Measurements from ENCODE around the gene SMARCD2.

Gene SMARCD2

GRCh38 chr17:63847525-63848249 lies 5.2 kb upstream of the SMARCD2 start:
- TF ChIP-seq ZBTB7A (IDR thresholded peaks at IDR 0.05; ENCODE audit: low read depth) (no peak), RAD21 (IDR thresholded peaks at IDR 0.05; ENCODE audit: low read depth) (no peak), EGR1 (IDR thresholded peaks at IDR 0.05) (no peak), EP300 (IDR thresholded peaks at IDR 0.05; ENCODE audit: borderline replicate concordance) (no peak), TCF12 (IDR thresholded peaks at IDR 0.05; ENCODE audit: low read depth) (no peak), FOXM1 (IDR thresholded peaks at IDR 0.05; ENCODE audit: borderline replicate concordance, low read depth) (no peak)
- TF ChIP-seq, protein P1, sequence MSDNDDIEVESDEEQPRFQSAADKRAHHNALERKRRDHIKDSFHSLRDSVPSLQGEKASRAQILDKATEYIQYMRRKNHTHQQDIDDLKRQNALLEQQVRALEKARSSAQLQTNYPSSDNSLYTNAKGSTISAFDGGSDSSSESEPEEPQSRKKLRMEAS (IDR thresholded peaks at IDR 0.05) = no peak

GRCh38 chr17:63845509-63845908 lies 3.0 kb upstream of the SMARCD2 start:
- TF ChIP-seq, protein P1 (IDR thresholded peaks at IDR 0.05) = no peak
- no peak for TF ChIP-seq EGR1 (IDR thresholded peaks at IDR 0.05)
- no peak for TF ChIP-seq ZBTB7A (IDR thresholded peaks at IDR 0.05; ENCODE audit: low read depth)
- no peak for TF ChIP-seq CREB1 (IDR thresholded peaks at IDR 0.05; ENCODE audit: low read depth)
- no peak for TF ChIP-seq USF1 (IDR thresholded peaks at IDR 0.05)

DNA sequence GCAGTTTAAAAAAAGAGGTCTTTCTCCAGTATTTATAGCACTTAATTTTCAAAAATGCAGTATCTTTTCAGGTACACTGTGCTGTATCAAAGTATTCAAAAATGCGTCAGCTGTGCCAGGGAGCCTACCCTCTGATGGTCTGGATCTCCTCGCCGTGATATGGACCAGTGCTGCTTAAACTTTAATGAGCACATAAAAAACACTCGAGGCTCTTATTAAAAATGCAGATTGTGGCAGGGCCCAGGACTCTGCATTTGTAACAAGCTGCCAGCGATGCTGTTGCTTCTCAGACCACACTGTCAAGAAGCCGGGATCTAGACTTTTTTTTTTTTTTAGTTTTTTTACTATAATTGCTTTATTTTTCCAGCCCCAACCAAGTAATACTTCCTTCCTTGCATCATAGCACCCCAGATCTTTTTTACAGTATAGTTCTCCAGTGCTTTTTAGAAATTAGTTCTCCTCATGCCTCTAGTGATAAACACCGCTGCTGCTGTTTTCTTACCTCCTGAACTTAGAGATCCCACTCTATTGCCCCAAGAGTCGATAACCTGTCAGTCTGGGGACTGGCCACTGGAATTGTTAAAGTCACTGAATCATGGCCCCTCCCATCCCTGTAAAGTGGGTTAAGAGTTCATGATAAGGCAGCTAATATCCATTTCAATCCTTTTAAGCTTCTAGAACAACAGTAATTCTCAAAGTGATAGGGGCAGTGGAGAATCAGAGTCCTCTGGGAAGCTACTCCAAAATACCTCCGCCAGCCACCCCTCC lies 1.6 kb upstream of the SMARCD2 start:
- TF ChIP-seq CEBPB (IDR thresholded peaks at IDR 0.05) (no peak), EP300 (IDR thresholded peaks at IDR 0.05; ENCODE audit: borderline replicate concordance) (no peak)

DNA sequence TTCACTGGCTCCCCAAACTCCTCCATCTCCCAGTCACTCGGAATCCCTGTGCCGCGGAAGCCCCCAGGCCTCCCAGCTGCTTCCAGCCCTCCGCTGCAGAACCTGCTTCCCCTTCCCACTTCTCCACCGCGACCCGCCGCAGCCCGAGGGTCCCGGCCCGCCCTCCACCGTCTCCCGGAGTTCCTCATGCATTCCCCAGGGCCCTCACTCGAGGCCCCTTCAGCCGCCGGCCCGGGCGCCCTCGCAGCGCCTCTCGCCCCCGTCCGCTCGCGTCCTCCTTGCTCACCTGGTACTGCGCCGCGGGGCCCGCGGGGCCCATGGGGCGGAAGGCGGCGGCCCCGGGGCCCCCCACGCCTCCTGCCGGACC lies 329 bp downstream of the SMARCD2 start:
- TF ChIP-seq ZBTB7A (IDR thresholded peaks at IDR 0.05; ENCODE audit: low read depth) (peak; percentile 51; the same call in 1 of the 2 replicates), USF1 (IDR thresholded peaks at IDR 0.05) (no peak)

- TF ChIP-seq CEBPB (IDR thresholded peaks at IDR 0.05) (no peak), FOXM1 (IDR thresholded peaks at IDR 0.05; ENCODE audit: borderline replicate concordance, low read depth) (no peak), REST (IDR thresholded peaks at IDR 0.05; ENCODE audit: low read depth) (no peak), NFIC (IDR thresholded peaks at IDR 0.05) (no peak), TEAD4 (IDR thresholded peaks at IDR 0.05) (no peak), CREB1 (IDR thresholded peaks at IDR 0.05; ENCODE audit: low read depth) (no peak), USF1 (IDR thresholded peaks at IDR 0.05) (no peak), TAF1 (IDR thresholded peaks at IDR 0.05; ENCODE audit: low read depth) (no peak), RAD21 (IDR thresholded peaks at IDR 0.05; ENCODE audit: low read depth) (no peak), EGR1 (IDR thresholded peaks at IDR 0.05) (no peak), TCF12 (IDR thresholded peaks at IDR 0.05; ENCODE audit: low read depth) (no peak), ZBTB7A (IDR thresholded peaks at IDR 0.05; ENCODE audit: low read depth) (no peak), YY1 (IDR thresholded peaks at IDR 0.05; ENCODE audit: low read depth) (no peak), EP300 (IDR thresholded peaks at IDR 0.05; ENCODE audit: borderline replicate concordance) (no peak)
- TF ChIP-seq, protein P1 (IDR thresholded peaks at IDR 0.05) = no peak; the same call in 1 of the 2 replicates
Observed at GRCh38 chr17:63841350-63842172, 924 bp downstream of the SMARCD2 start.

DNA sequence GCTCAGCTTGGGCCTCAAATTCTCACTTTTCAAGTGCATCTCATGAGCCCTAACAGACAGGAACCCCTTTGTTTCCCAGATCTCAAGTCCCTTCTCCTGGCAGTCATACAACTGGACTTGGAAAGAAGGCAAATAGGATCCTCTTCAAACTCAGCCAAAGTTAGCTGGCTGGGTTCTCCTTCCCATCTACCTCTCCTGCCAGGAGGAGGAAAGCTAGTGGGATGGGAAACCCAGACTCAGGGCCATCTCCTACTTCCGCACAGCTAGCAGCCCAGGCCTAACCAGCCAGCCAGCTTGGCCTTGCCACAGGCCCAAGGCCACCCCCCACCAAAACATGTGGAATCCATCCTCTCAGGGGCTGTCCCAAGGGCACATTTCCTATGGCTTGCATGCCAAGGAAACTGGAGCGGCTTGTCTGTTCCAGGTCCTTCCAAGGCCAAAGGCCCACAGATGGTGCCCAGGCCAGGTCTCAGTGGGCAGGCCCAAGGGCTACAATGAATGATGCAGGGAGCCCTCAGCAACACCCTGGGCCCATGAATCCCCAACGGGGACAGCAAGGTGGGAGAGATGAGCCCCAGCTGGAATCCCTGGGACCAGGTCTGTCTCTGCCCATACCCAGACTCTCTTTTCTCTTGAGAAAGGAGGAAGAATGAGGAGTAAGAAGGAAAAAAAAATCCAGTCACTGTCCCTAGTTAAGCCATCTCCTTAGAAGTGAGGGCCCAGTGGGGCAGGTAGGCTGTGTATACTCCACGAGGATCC lies 1.7 kb downstream of the SMARCD2 start:
- TF ChIP-seq EGR1 (IDR thresholded peaks at IDR 0.05) (no peak), ZBTB7A (IDR thresholded peaks at IDR 0.05; ENCODE audit: low read depth) (no peak)

Measured in Ishikawa (cell line).